ENCODE data around the gene IGFBP7. TPM values are rescaled to one million over a fixed set of nuclear protein-coding genes. Genes with fewer than 3 reads are reported as not detected.

IGFBP7 gene
- total RNA-seq, 1 donor from 2014 or later, result 26.1 TPM

Small RNA genes lying within 50 kb of the gene (small RNA-seq; reads per million reads assigned to genes)
- not detected for gene RNU6-998P

Other genes starting within 250 kb of the IGFBP7 start
- 6.9 TPM for gene REST, start 202.5 kb downstream of the IGFBP7 start, total RNA-seq
- 19.6 TPM for gene NOA1, start 132.8 kb downstream of the IGFBP7 start, total RNA-seq
- gene POLR2B, start 131.5 kb downstream of the IGFBP7 start, total RNA-seq, result 247 TPM

Measured in frontal cortex (tissue), 1 donor.